Ishikawa (cell line): ENCODE data around the gene ZNF280C.

ENCODE experiments used
- CEBPB ChIP-seq: IDR thresholded peaks from 2 replicates; pipeline ENCODE4 v1.6.1; 2012
- CREB1 ChIP-seq: IDR thresholded peaks from 2 replicates; pipeline ENCODE4 v1.6.1; 2012; ENCODE audit warnings: low read depth
- EGR1 ChIP-seq: IDR thresholded peaks from 2 replicates; pipeline ENCODE4 v1.6.1; 2012
- EP300 ChIP-seq: IDR thresholded peaks from 2 replicates; pipeline ENCODE4 v1.6.1; 2012; ENCODE audit warnings: borderline replicate concordance
- FOXM1 ChIP-seq: IDR thresholded peaks from 2 replicates; pipeline ENCODE4 v1.6.1; 2012; ENCODE audit warnings: low read depth, borderline replicate concordance
- NFIC ChIP-seq: IDR thresholded peaks from 2 replicates; pipeline ENCODE4 v1.6.1; 2012
- RAD21 ChIP-seq: IDR thresholded peaks from 2 replicates; pipeline ENCODE4 v1.6.1; 2012; ENCODE audit warnings: low read depth
- TAF1 ChIP-seq: IDR thresholded peaks from 2 replicates; pipeline ENCODE4 v1.6.1; 2012; ENCODE audit warnings: low read depth, mild to moderate bottlenecking
- TCF12 ChIP-seq: IDR thresholded peaks from 2 replicates; pipeline ENCODE4 v1.6.1; 2012; ENCODE audit warnings: low read depth
- TEAD4 ChIP-seq: IDR thresholded peaks from 2 replicates; pipeline ENCODE4 v1.6.1; 2012
- USF1 ChIP-seq: IDR thresholded peaks from 2 replicates; pipeline ENCODE4 v1.6.1; 2012
- YY1 ChIP-seq: IDR thresholded peaks from 2 replicates; pipeline ENCODE4 v1.6.1; 2012; ENCODE audit warnings: low read depth
- ZBTB7A ChIP-seq: IDR thresholded peaks from 2 replicates; pipeline ENCODE4 v1.6.1; 2012; ENCODE audit warnings: low read depth
- TF ChIP-seq, protein P1 (sequence below): IDR thresholded peaks from 2 replicates; pipeline ENCODE4 v1.6.1; 2012
- TF ChIP-seq, protein P2 (sequence below): IDR thresholded peaks from 2 replicates; pipeline ENCODE4 v1.6.1; 2012; ENCODE audit warnings: low read depth, mild to moderate bottlenecking

The ZNF280C gene

GRCh38 chrX:130301405-130301804, 32.7 kb upstream of the ZNF280C start:
- TF ChIP-seq, protein P1, sequence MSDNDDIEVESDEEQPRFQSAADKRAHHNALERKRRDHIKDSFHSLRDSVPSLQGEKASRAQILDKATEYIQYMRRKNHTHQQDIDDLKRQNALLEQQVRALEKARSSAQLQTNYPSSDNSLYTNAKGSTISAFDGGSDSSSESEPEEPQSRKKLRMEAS, result no peak
- TF ChIP-seq, protein P2, sequence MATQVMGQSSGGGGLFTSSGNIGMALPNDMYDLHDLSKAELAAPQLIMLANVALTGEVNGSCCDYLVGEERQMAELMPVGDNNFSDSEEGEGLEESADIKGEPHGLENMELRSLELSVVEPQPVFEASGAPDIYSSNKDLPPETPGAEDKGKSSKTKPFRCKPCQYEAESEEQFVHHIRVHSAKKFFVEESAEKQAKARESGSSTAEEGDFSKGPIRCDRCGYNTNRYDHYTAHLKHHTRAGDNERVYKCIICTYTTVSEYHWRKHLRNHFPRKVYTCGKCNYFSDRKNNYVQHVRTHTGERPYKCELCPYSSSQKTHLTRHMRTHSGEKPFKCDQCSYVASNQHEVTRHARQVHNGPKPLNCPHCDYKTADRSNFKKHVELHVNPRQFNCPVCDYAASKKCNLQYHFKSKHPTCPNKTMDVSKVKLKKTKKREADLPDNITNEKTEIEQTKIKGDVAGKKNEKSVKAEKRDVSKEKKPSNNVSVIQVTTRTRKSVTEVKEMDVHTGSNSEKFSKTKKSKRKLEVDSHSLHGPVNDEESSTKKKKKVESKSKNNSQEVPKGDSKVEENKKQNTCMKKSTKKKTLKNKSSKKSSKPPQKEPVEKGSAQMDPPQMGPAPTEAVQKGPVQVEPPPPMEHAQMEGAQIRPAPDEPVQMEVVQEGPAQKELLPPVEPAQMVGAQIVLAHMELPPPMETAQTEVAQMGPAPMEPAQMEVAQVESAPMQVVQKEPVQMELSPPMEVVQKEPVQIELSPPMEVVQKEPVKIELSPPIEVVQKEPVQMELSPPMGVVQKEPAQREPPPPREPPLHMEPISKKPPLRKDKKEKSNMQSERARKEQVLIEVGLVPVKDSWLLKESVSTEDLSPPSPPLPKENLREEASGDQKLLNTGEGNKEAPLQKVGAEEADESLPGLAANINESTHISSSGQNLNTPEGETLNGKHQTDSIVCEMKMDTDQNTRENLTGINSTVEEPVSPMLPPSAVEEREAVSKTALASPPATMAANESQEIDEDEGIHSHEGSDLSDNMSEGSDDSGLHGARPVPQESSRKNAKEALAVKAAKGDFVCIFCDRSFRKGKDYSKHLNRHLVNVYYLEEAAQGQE, result no peak
- TF ChIP-seq CEBPB, result no peak
- no peak for TF ChIP-seq YY1
- no peak for TF ChIP-seq RAD21
- no peak for TF ChIP-seq FOXM1
- TF ChIP-seq USF1, result no peak
- no peak for TF ChIP-seq NFIC
- no peak for TF ChIP-seq EP300
- no peak for TF ChIP-seq TEAD4
- no peak for TF ChIP-seq EGR1
- no peak for TF ChIP-seq ZBTB7A
- TF ChIP-seq TAF1, result no peak
- TF ChIP-seq TCF12, result no peak
- no peak for TF ChIP-seq CREB1

GRCh38 chrX:130300010-130300282, 31.2 kb upstream of the ZNF280C start:
- TF ChIP-seq YY1 (no peak), TCF12 (no peak), CREB1 (no peak), RAD21 (no peak)

DNA sequence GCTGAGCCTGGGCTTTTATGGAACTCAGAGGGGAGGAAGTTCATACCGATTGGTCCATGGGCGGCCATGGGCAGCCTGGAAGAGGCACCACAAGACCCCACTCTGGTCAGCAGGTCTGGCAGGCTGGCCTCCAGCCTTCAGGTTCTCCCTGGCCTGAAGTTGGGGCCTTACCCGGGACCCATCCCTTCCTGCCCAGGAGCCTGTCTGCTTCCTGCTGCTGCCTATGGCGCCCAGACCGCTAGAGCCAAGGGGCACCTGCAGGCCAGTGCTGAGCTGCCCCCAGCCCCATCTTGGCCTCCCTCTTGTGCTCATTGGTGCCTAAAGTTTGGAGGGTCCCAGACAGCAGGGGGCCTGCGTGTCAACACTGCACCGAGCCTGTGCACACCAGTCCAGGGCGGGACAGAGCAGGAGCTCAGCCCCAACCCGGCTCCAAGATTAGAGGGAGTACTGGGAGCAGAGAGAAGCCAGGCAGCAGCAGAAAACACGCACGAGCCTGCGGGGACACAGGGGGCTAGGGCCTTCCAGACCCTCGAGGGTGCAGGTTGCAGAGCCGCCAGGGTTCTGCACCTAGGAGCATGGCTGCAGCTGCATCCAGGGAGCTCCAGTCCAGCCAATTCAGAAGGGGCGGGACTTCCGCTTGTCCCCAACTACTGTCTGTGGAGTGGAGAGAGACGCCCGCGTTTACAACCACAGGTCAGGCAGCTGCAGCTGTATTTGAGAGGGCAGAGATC, 30.7 kb upstream of the ZNF280C start:
- no peak for TF ChIP-seq CEBPB
- TF ChIP-seq CREB1, result no peak
- TF ChIP-seq TCF12, result no peak
- no peak for TF ChIP-seq USF1
- no peak for TF ChIP-seq TAF1
- no peak for TF ChIP-seq ZBTB7A
- no peak for TF ChIP-seq EGR1
- TF ChIP-seq, protein P2, result no peak
- no peak for TF ChIP-seq YY1
- TF ChIP-seq, protein P1, result no peak
- TF ChIP-seq TEAD4, result no peak
- TF ChIP-seq EP300, result no peak
- no peak for TF ChIP-seq RAD21
- TF ChIP-seq FOXM1, result no peak

GRCh38 chrX:130296743-130297142, 28.0 kb upstream of the ZNF280C start:
- TF ChIP-seq EGR1 (no peak), RAD21 (no peak), TEAD4 (no peak), TCF12 (no peak), TAF1 (no peak), ZBTB7A (no peak), FOXM1 (no peak), EP300 (no peak), CREB1 (no peak), USF1 (no peak), NFIC (no peak), YY1 (no peak), CEBPB (no peak)
- TF ChIP-seq, protein P2, result no peak
- TF ChIP-seq, protein P1, result no peak
